Endodermal cell (in vitro differentiated cells): Measurements from ENCODE around the gene TTC28. TPM values are rescaled to one million over a fixed set of nuclear protein-coding genes. Genes with fewer than 3 reads are reported as not detected.

ENCODE experiments used
- DNase-seq: peaks from one replicate; pipeline ENCODE4 v3.0.0-alpha.2; 2017
- H3K27ac ChIP-seq: 2 replicates; pipeline ENCODE4 v1.5.1; 2013; ENCODE audit warnings: mild to moderate bottlenecking, low read depth, low read length, moderate library complexity
- H3K27me3 ChIP-seq: 2 replicates; pipeline ENCODE4 v1.6.1; 2013; ENCODE audit warnings: mild to moderate bottlenecking, low read length, moderate library complexity; ENCODE audit not compliant: insufficient read depth, control insufficient read depth, poor library complexity, severe bottlenecking
- H3K36me3 ChIP-seq: 2 replicates; pipeline ENCODE4 v1.7.0; 2013; ENCODE audit warnings: mild to moderate bottlenecking, low read length, moderate library complexity; ENCODE audit not compliant: control insufficient read depth, insufficient read depth
- H3K4me1 ChIP-seq: one replicate; pipeline ENCODE4 v1.7.0; 2013; ENCODE audit warnings: low read length; ENCODE audit not compliant: control insufficient read depth, insufficient read depth
- H3K4me3 ChIP-seq: 2 replicates; pipeline ENCODE4 v1.5.1; 2013; ENCODE audit warnings: mild to moderate bottlenecking, low read length, moderate library complexity
- H3K9ac ChIP-seq: 2 replicates; pipeline ENCODE4 v1.6.1; 2013; ENCODE audit warnings: mild to moderate bottlenecking, low read length, moderate library complexity; ENCODE audit not compliant: poor library complexity, severe bottlenecking; ENCODE audit errors: extremely low read depth
- H3K9me3 ChIP-seq: 2 replicates; pipeline ENCODE4 v1.6.1; 2013; ENCODE audit warnings: mild to moderate bottlenecking, low read length, moderate library complexity; ENCODE audit not compliant: control insufficient read depth
- H3K27ac Mint-ChIP-seq: 2 replicates; pipeline ENCODE4 v1.8.0; 2020; ENCODE audit warnings: mixed read lengths
- H3K27me3 Mint-ChIP-seq: 2 replicates; pipeline ENCODE4 v1.8.0; 2021; ENCODE audit warnings: mild to moderate bottlenecking, mixed read lengths; ENCODE audit not compliant: insufficient read depth
- H3K36me3 Mint-ChIP-seq: 2 replicates; pipeline ENCODE4 v1.8.0; 2020; ENCODE audit warnings: low read depth, mixed read lengths
- H3K4me1 Mint-ChIP-seq: 2 replicates; pipeline ENCODE4 v1.8.0; 2020; ENCODE audit warnings: mixed read lengths
- H3K4me3 Mint-ChIP-seq: 2 replicates; pipeline ENCODE4 v1.8.0; 2020; ENCODE audit warnings: mild to moderate bottlenecking, moderate library complexity, mixed read lengths
- H3K9me3 Mint-ChIP-seq: 2 replicates; pipeline ENCODE4 v1.8.0; 2020; ENCODE audit warnings: mild to moderate bottlenecking, mixed read lengths
- CTCF ChIP-seq: fragments of 200-600 bp; sonication (generic); conservative IDR thresholded peaks from 2 replicates; pipeline ENCODE4 v1.5.0; 2021; ENCODE audit warnings: antibody characterized with exemption, mild to moderate bottlenecking
- WGBS, 2 experiments: methylation state at CpG; one replicate each; pipeline versions ENCODE4 v1.1.5 to v1.1.7; 2013; ENCODE audit warnings: missing lambda C conversion rate in 2 of 2, mixed read lengths in 1 of 2; ENCODE audit not compliant: insufficient coverage in 1 of 2, insufficient read length in 1 of 2; 5-methylcytosine and 5-hydroxymethylcytosine counted together
- total RNA-seq, 2 donors: library from RNA; stranded (reverse); fragmentation: NEBNext Ultra II Directional in 1 of 2; extraction: Animal tissue kit (Norgen Biotek cat#: 25700) in 1 of 2; gene quantifications; 2 replicates in 1 of 2; 3 replicates in 1 of 2; pipeline ENCODE4 v1.2.1, GENCODE V29; 2021

TTC28 gene
- total RNA-seq, 2 donors from 2014 or later = 28.6 to 34.0 TPM

DNA sequence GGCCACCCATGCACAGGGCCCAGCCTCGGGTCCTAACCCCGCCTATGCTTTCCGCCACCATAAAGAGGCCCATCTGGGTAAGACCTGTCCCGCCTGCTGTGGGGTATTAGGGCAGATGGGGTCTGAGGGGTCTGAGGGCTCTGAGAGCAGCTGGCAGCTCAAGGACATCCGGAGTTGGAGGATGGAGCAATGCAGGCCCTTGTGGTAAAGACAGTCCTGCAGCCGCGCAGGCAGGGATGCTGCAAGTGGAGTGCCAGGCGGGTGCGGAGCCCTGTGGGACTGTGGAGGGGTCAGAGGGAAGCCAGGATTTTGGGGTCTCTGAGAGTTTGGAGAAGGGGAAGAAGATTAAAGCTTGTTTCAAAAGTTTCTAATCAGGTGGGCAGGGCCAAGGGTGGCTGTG lies 679.3 kb downstream of the TTC28 start:
- Histone ChIP-seq H3K9ac (no peak overlapping the region), H3K4me1 (no peaks in the 10 kb centered on the region), H3K27ac (no peak overlapping the region), H3K27me3 (no peaks in the 10 kb centered on the region), H3K36me3 (no peaks in the 10 kb centered on the region), H3K4me3 (no peak overlapping the region), H3K9me3 (no peaks in the 10 kb centered on the region)
- 97 to 100% methylated on average over 4 to 9 of the region's 9 CpGs for WGBS, 2 experiments
- Mint-ChIP-seq H3K36me3 (peaks cover 5% of the 10 kb centered on the region), H3K9me3 (no peaks in the 10 kb centered on the region), H3K27me3 (no peaks in the 10 kb centered on the region), H3K4me1 (no peaks in the 10 kb centered on the region), H3K27ac (no peak overlapping the region), H3K4me3 (no peak overlapping the region)
- TF ChIP-seq CTCF = no peak
- DNase-seq = no peak

GRCh38 chr22:27999876-28000275 lies 679.8 kb downstream of the TTC28 start:
- Mint-ChIP-seq H3K27me3 (no peaks in the 10 kb centered on the region), H3K36me3 (peaks cover 8% of the 10 kb centered on the region), H3K27ac (no peak overlapping the region), H3K4me3 (no peak overlapping the region), H3K9me3 (no peaks in the 10 kb centered on the region), H3K4me1 (no peaks in the 10 kb centered on the region)
- 92 to 96% methylated on average over 6 of the region's 6 CpGs for WGBS, 2 experiments
- no peak overlapping the region for H3K27ac ChIP-seq
- TF ChIP-seq CTCF = no peak
- H3K4me3 ChIP-seq = no peak overlapping the region
- no peak overlapping the region for H3K9ac ChIP-seq
- DNase-seq = no peak
- no peaks in the 10 kb centered on the region for H3K4me1 ChIP-seq
- no peaks in the 10 kb centered on the region for H3K27me3 ChIP-seq
- H3K9me3 ChIP-seq = no peaks in the 10 kb centered on the region
- no peaks in the 10 kb centered on the region for H3K36me3 ChIP-seq

DNA sequence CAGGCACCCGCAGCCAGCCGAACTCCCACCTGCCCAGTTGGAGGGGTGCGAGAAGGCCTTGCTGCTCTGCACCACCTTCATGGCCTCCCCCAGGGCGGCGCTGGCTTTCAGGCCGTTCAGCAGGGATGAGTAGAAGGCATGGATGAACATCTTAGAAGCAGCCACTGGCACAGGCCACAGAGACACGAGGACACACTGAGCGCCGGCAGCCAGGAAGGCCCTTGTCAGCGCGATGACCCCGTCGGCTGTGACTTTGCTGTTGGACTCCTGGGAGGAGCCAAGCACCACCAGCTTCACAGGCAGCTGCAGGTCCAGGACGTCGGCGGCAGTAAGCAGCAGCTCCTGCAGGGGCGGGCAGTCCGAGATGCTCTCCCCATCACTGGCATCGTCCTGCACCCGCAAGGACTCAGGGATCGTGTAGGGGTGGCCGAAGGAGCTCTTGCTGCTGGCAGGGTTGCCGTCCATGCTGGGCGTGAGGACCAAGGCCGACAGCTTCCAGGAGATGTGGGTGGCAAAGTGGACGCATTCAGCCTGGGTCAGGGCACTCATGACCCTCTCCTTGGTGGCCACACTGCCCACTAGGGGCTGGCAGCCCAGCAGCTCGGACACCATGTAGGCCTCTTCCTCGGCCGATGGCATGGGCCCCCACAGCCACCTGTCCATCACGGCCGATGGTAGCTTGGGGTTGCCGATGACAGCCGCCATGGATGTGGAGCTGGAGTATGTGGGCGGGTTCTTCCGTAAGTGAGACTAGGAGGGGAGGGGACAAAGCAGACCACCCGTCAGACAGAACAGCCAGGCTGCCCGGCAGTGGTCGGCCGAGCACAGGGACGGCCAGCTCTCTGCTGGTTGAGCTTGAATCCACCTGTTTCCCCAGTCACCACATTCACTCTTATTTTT lies 680.9 kb downstream of the TTC28 start:
- Histone ChIP-seq H3K36me3 (no peaks in the 10 kb centered on the region), H3K4me1 (no peaks in the 10 kb centered on the region), H3K4me3 (no peak overlapping the region), H3K27me3 (no peaks in the 10 kb centered on the region), H3K27ac (no peak overlapping the region), H3K9me3 (no peaks in the 10 kb centered on the region), H3K9ac (no peak overlapping the region)
- DNase-seq = no peak
- no peak overlapping the region for H3K27ac Mint-ChIP-seq
- H3K36me3 Mint-ChIP-seq = peaks cover 11% of the 10 kb centered on the region
- no peaks in the 10 kb centered on the region for H3K27me3 Mint-ChIP-seq
- no peak overlapping the region for H3K4me3 Mint-ChIP-seq
- TF ChIP-seq CTCF = no peak
- 93 to 96% methylated on average over 28 to 40 of the region's 40 CpGs for WGBS, 2 experiments
- no peaks in the 10 kb centered on the region for H3K4me1 Mint-ChIP-seq
- H3K9me3 Mint-ChIP-seq = no peaks in the 10 kb centered on the region
